Measurements from ENCODE around the gene STAC3.
"Not testable (repeated sequence)": the region's sequence is repeated elsewhere in the genome, so short reads cannot be mapped to it uniquely, and the experiment has no call there.

STAC3 gene

GRCh38 chr12:57276935-57277563 is 26.1 kb upstream of the STAC3 start:
- DNase-seq (ENCODE audit: low read depth) = peak; percentile 31
- TF ChIP-seq, protein P1, sequence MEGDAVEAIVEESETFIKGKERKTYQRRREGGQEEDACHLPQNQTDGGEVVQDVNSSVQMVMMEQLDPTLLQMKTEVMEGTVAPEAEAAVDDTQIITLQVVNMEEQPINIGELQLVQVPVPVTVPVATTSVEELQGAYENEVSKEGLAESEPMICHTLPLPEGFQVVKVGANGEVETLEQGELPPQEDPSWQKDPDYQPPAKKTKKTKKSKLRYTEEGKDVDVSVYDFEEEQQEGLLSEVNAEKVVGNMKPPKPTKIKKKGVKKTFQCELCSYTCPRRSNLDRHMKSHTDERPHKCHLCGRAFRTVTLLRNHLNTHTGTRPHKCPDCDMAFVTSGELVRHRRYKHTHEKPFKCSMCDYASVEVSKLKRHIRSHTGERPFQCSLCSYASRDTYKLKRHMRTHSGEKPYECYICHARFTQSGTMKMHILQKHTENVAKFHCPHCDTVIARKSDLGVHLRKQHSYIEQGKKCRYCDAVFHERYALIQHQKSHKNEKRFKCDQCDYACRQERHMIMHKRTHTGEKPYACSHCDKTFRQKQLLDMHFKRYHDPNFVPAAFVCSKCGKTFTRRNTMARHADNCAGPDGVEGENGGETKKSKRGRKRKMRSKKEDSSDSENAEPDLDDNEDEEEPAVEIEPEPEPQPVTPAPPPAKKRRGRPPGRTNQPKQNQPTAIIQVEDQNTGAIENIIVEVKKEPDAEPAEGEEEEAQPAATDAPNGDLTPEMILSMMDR (IDR thresholded peaks at IDR 0.05; ENCODE audit: insufficient read depth, low read depth, low read length, missing control alignments) = peak; percentile 22

GRCh38 chr12:57276233-57276632 is 25.2 kb upstream of the STAC3 start:
- H3K4me3 ChIP-seq (ENCODE audit: low read depth, low read length); DNase-seq (ENCODE audit: low read depth): not testable (repeated sequence)

More at GRCh38 chr12:57276935-57277563, 26.1 kb upstream of the STAC3 start:
- H3K4me3 ChIP-seq (ENCODE audit: low read depth, low read length) = no peak overlapping the region

- TF ChIP-seq, protein P1 (IDR thresholded peaks at IDR 0.05; ENCODE audit: insufficient read depth, low read depth, low read length, missing control alignments) = no peak
Measured at GRCh38 chr12:57273516-57273915, 22.5 kb upstream of the STAC3 start.

DNA sequence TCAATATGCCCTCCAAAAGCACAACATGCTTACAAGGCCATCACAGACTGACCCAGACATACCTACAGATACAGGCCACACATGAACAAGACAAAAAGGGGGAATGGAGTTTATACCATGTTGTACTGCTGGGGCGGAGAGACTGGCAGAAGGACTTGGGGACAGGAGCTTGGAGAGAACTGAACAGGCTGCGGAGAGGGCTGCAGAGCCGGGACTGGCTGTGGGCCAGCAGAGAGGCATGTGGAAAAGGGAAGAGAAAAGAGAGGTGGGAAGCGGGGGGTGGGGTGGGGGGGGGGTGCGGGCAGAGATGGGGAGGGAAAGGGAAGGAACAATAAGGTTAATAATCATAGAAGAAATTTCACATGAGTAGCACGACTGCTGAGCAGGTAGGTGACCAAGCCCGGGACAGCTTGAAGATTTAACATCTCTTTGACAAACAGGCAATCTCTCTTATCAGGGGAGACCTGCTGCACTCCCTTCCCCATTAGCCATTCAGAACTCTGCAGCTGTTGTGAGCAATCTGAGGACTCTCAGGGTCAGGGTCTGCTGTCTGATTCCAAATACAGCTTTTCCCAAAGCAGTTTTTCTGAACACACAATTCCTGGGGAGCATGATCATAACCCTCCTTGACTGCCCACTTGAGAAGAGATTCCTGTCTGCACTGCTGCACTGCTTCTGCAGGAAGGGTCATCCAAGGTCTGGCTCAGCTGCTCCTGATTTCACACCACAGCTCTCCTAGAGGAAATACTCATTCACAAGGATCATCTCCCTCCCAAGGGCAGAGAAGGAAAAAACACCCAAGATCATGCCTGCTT is 21.6 kb upstream of the STAC3 start:
- no peak for DNase-seq (ENCODE audit: low read depth)
- TF ChIP-seq, protein P1 (IDR thresholded peaks at IDR 0.05; ENCODE audit: insufficient read depth, low read depth, low read length, missing control alignments) = no peak
- H3K4me3 ChIP-seq (ENCODE audit: low read depth, low read length) = no peak overlapping the region

More at GRCh38 chr12:57273516-57273915, 22.5 kb upstream of the STAC3 start:
- no peak overlapping the region for H3K4me3 ChIP-seq (ENCODE audit: low read depth, low read length)
- DNase-seq (ENCODE audit: low read depth) = no peak

DNA sequence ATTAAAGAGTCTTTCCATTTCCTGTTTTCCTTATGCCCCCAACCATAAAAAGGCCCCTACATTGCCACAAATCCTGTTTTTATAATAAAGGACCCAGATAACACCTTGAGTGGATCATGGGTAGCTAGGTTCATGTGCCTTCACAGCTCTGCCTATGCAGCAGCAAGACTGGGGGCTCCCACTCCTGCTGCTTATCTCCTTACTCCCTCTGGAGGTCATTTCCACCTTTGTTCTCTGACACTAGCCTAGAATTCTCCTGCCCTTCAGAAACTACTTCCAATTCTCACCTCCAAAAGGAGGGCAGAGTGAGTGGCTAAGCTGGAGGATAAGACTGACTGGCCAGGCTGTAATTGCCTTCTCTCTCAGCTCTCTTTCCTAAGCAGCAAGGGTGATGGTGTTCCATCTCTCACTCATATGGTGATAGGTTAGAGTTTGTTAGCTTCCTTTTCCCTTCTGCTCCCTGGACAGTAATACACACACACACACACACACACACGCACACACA is 20.0 kb upstream of the STAC3 start:
- no peak for DNase-seq (ENCODE audit: low read depth)
- TF ChIP-seq, protein P1 (IDR thresholded peaks at IDR 0.05; ENCODE audit: insufficient read depth, low read depth, low read length, missing control alignments) = no peak
- no peak overlapping the region for H3K4me3 ChIP-seq (ENCODE audit: low read depth, low read length)

DNA sequence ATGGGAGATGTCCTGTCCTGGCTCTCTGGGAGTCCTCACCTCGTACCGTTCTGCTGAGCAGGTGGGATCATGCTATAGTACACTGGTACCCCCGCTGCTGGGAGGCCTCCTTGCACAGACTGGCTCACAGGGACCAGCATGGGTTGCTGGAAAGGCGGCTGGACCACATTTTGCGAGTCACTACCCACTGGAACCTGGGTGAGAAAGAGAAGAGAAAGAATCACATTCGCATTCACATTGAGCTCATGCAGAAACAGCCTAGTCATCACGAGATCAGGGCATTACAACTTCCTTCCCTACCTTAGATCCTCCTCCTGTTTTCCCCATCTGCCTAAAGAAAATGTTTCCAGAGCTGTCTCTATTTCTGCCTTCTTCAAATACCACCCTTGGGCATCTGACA is 17.3 kb upstream of the STAC3 start:
- no peak for DNase-seq (ENCODE audit: low read depth)

DNA sequence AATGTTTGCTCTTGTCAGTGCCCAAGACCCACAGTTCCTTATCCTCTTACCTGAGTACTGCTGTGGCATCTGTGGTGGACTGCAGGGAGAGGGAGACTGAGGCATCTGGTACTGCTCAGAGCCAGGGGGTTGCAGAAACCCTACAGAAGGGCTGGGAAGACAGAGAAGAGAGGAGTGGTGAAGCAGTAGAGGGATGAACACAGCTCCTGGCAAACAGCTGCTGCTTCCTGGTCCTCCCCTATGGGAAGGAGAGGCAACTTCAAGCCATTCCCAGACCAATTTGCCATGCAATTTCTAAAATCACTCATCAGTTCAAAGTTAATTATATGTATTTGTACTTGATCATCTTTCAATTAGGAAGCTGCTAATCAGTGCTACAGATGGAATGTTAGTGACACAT is 15.7 kb upstream of the STAC3 start:
- no peak for DNase-seq (ENCODE audit: low read depth)
- no peak overlapping the region for H3K4me3 ChIP-seq (ENCODE audit: low read depth, low read length)
- TF ChIP-seq, protein P1 (IDR thresholded peaks at IDR 0.05; ENCODE audit: insufficient read depth, low read depth, low read length, missing control alignments) = no peak

More for the DNA sequence above, 17.3 kb upstream of the STAC3 start:
- H3K4me3 ChIP-seq (ENCODE audit: low read depth, low read length) = no peak overlapping the region
- TF ChIP-seq, protein P1 (IDR thresholded peaks at IDR 0.05; ENCODE audit: insufficient read depth, low read depth, low read length, missing control alignments) = no peak
